Progenitor cell of endocrine pancreas (in vitro differentiated cells): ENCODE measurements around the gene COL5A3. TPM values are rescaled to one million over a fixed set of nuclear protein-coding genes. Genes with fewer than 3 reads are reported as not detected.

Experiments used
- DNase-seq: peaks from one replicate; pipeline ENCODE4 v3.0.0; 2021; ENCODE audit warnings: low spot score; ENCODE audit not compliant: unreplicated experiment
- H3K27ac Mint-ChIP-seq: 2 replicates; pipeline ENCODE4 v1.8.0; 2021; ENCODE audit warnings: mild to moderate bottlenecking, moderate library complexity, mixed read lengths
- H3K27me3 Mint-ChIP-seq: 2 replicates; pipeline ENCODE4 v1.8.0; 2021; ENCODE audit warnings: mixed read lengths
- H3K36me3 Mint-ChIP-seq: 2 replicates; pipeline ENCODE4 v1.8.0; 2022; ENCODE audit warnings: mixed read lengths; ENCODE audit not compliant: insufficient read depth
- H3K4me1 Mint-ChIP-seq: 2 replicates; pipeline ENCODE4 v1.8.0; 2021; ENCODE audit warnings: low read depth, mixed read lengths
- H3K4me3 Mint-ChIP-seq: 2 replicates; pipeline ENCODE4 v1.8.0; 2021; ENCODE audit warnings: low read depth, mild to moderate bottlenecking, moderate library complexity, mixed read lengths
- H3K9me3 Mint-ChIP-seq: 2 replicates; pipeline ENCODE4 v1.8.0; 2021; ENCODE audit warnings: low read depth, mixed read lengths
- CTCF ChIP-seq: fragments of 200-600 bp; sonication (generic); IDR thresholded peaks from one replicate; pipeline ENCODE4 v1.5.0; 2021; ENCODE audit warnings: antibody characterized with exemption, mild to moderate bottlenecking; ENCODE audit not compliant: unreplicated experiment
- total RNA-seq: library from RNA; stranded (reverse); gene quantifications from 2 replicates; pipeline ENCODE4 v1.2.1, GENCODE V29; 2021

Gene COL5A3
- total RNA-seq, 1 donor from 2014 or later = 0.05 TPM

DNA sequence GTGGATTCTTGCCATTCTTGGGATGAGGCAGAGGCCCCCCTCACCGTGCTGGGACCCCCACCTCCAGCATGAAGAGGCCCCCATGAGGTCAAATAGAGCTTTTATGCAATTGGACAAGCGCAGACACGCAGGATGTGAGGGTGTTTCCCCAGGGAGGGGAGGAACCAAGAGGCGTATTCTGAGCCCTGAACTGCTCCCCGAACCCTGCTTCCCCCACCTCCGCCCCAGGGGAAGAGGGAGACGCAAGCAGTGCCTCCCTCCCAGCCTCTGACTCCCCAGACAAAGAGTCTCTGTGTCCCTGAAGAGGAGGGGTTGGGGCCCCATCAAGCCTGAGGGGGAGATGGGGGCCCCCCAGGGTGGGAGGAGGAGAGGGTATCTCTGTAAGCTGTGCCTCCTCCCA is 1.7 kb upstream of the COL5A3 start:
- Mint-ChIP-seq H3K27me3 (peaks cover 72% of the 10 kb centered on the region), H3K27ac (no peak overlapping the region), H3K9me3 (no peaks in the 10 kb centered on the region), H3K36me3 (no peaks in the 10 kb centered on the region), H3K4me3 (no peak overlapping the region), H3K4me1 (peaks cover 11% of the 10 kb centered on the region)
- DNase-seq = no peak
- TF ChIP-seq CTCF = no peak

DNA sequence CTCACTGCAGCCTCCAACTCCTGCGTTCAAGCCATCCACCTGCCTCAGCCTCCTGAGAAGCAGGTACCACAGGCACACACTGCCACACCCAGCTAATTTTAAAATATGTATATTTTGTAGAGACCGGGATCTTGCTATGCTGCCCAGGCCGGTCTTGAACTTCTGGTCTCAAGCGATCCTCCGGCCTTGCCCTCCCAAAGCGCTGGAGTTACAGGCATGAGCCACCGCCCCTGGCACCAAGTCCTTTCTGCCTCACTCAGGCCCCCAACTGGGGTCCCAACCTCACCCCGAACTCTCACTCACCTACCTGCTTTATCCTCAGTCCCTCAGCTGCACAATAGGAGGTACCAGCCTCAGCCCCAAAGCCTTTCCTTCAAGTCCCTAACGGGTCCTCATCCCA is 635 bp upstream of the COL5A3 start:
- Mint-ChIP-seq H3K27me3 (peaks cover 75% of the 10 kb centered on the region), H3K4me3 (no peak overlapping the region), H3K9me3 (no peaks in the 10 kb centered on the region), H3K4me1 (peaks cover 11% of the 10 kb centered on the region), H3K36me3 (no peaks in the 10 kb centered on the region), H3K27ac (no peak overlapping the region)
- DNase-seq = no peak
- no peak for TF ChIP-seq CTCF

DNA sequence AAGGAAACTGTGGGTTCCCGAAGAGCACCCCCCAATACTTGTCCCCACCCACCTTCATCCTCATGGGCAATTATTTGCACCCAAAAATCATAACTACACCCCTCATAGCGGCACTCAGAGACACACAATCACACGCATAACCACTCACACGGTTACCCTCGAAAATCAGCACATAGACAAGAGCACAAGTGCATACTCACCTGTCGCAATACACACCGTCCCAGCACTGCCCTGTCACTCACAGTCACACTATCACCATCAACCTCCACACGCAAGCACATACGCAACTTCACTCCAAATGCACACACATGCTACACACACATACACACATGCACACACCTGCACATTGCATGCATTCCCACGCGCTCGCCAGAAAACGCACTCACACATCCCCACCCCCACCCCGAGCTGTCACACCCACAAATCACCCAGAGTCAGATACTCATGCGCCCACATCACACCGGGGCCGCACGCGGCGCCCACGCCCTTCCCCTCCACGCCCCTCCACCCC is 535 bp downstream of the COL5A3 start:
- Mint-ChIP-seq H3K4me3 (no peak overlapping the region), H3K27ac (no peak overlapping the region), H3K4me1 (peaks cover 11% of the 10 kb centered on the region), H3K36me3 (no peaks in the 10 kb centered on the region), H3K9me3 (no peaks in the 10 kb centered on the region), H3K27me3 (peaks cover 79% of the 10 kb centered on the region)
- no peak for DNase-seq
- TF ChIP-seq CTCF = no peak

- H3K27ac Mint-ChIP-seq = peak overlapping the region; percentile 72
- no peaks in the 10 kb centered on the region for H3K9me3 Mint-ChIP-seq
- DNase-seq = no peak
- no peak overlapping the region for H3K4me3 Mint-ChIP-seq
- peaks cover 78% of the 10 kb centered on the region for H3K27me3 Mint-ChIP-seq
- peaks cover 11% of the 10 kb centered on the region for H3K4me1 Mint-ChIP-seq
- TF ChIP-seq CTCF = no peak
- H3K36me3 Mint-ChIP-seq = no peaks in the 10 kb centered on the region
These were observed 2.0 kb downstream of the COL5A3 start for GRCh38 chr19:10008184-10008765.

- H3K27ac Mint-ChIP-seq = no peak overlapping the region
- peaks cover 80% of the 10 kb centered on the region for H3K27me3 Mint-ChIP-seq
- H3K4me3 Mint-ChIP-seq = no peak overlapping the region
- no peaks in the 10 kb centered on the region for H3K9me3 Mint-ChIP-seq
- H3K36me3 Mint-ChIP-seq = no peaks in the 10 kb centered on the region
- TF ChIP-seq CTCF = no peak
- peaks cover 11% of the 10 kb centered on the region for H3K4me1 Mint-ChIP-seq
- no peak for DNase-seq
These were observed 2.7 kb downstream of the COL5A3 start for GRCh38 chr19:10007371-10008183.
